T-cell (primary cell): ENCODE data around the gene EN2. TPM values are rescaled to one million over a fixed set of nuclear protein-coding genes. Genes with fewer than 3 reads are reported as not detected.
A peak's percentile ranks its signal among the peaks of the same experiment; 100 is the strongest.

Source experiments
- ATAC-seq, 4 experiments: fragments of 200-7000 bp in 3 of 4; fragments of 150-1000 bp in 1 of 4; cut with Tn5 transposase; replicated peaks in 1 of 4; 1 replicate in 3 of 4; 2 replicates in 1 of 4; pipeline ENCODE4 v1.10.0; 2021; ENCODE audit warnings: moderate library complexity in 3 of 4, mild to moderate bottlenecking in 2 of 4, moderate number of reproducible peaks in 1 of 4
- CTCF ChIA-PET, 2 donors: fragments of 300-600 bp; sonication (Branson Sonifier 250); formaldehyde crosslinking; loops; one replicate each; lab custom pipeline; 2022; ENCODE audit warnings: antibody characterized with exemption in 2 of 2; lab: Charles Lee
- POLR2A ChIA-PET, 2 donors: fragments of 300-600 bp; sonication (Branson Sonifier 250); formaldehyde crosslinking; loops; one replicate each; lab custom pipeline; 2022; ENCODE audit warnings: antibody characterized with exemption in 2 of 2; lab: Charles Lee
- DNase-seq, 35 experiments: peaks; one replicate each; pipeline versions ENCODE4 v3.0.0 to v3.0.0-alpha.2; 2013 to 2023
- H3K27ac ChIP-seq: one replicate; pipeline ENCODE4 v1.5.1; 2013; ENCODE audit warnings: low read length
- H3K27me3 ChIP-seq, 2 experiments: replicated peaks in 1 of 2; 1 replicate in 1 of 2; 2 replicates in 1 of 2; pipeline versions ENCODE4 v1.6.1 to v1.7.0; 2013; ENCODE audit warnings: low read length in 1 of 2, mixed read lengths in 1 of 2; ENCODE audit not compliant: control insufficient read depth in 2 of 2, insufficient read depth in 2 of 2; ENCODE audit errors: extremely low read depth in 1 of 2
- H3K36me3 ChIP-seq, 2 donors: 1 replicate in 1 of 2; 2 replicates in 1 of 2; pipeline versions ENCODE4 v1.6.1 to v1.7.0; 2013; ENCODE audit warnings: low read length in 1 of 2; ENCODE audit not compliant: control insufficient read depth in 2 of 2, insufficient read depth in 1 of 2; ENCODE audit errors: extremely low read depth in 1 of 2
- H3K4me1 ChIP-seq, 2 experiments: 1 replicate in 1 of 2; 2 replicates in 1 of 2; pipeline versions ENCODE4 v1.6.1 to v1.7.0; 2013; ENCODE audit warnings: low read length in 2 of 2, mixed read lengths in 1 of 2; ENCODE audit not compliant: insufficient read depth in 2 of 2, control insufficient read depth in 1 of 2; ENCODE audit errors: extremely low read depth in 1 of 2
- H3K4me3 ChIP-seq, 2 donors: 1 replicate in 1 of 2; 2 replicates in 1 of 2; pipeline versions ENCODE4 v1.5.1 to v1.7.0; 2013; ENCODE audit warnings: mild to moderate bottlenecking in 2 of 2, low read length in 1 of 2, moderate library complexity in 1 of 2; ENCODE audit not compliant: control insufficient read depth in 1 of 2; ENCODE audit errors: extremely low read depth in 1 of 2
- H3K9me3 ChIP-seq: 2 replicates; pipeline ENCODE4 v1.7.0; 2013
- H3K27ac Mint-ChIP-seq, 2 donors: one replicate each; pipeline ENCODE4 v1.8.0; 2020 to 2021; ENCODE audit warnings: mild to moderate bottlenecking in 2 of 2, mixed read lengths in 2 of 2
- H3K27me3 Mint-ChIP-seq, 2 donors: one replicate each; pipeline ENCODE4 v1.8.0; 2021 to 2022; ENCODE audit warnings: mixed read lengths in 2 of 2
- H3K36me3 Mint-ChIP-seq: one replicate; pipeline ENCODE4 v1.8.0; 2021; ENCODE audit warnings: mixed read lengths
- H3K4me1 Mint-ChIP-seq, 3 donors: one replicate each; pipeline ENCODE4 v1.8.0; 2020 to 2022; ENCODE audit warnings: mixed read lengths in 3 of 3, mild to moderate bottlenecking in 1 of 3
- H3K4me3 Mint-ChIP-seq, 3 donors: one replicate each; pipeline ENCODE4 v1.8.0; 2020 to 2022; ENCODE audit warnings: mild to moderate bottlenecking in 3 of 3, mixed read lengths in 3 of 3, moderate library complexity in 3 of 3
- H3K9me3 Mint-ChIP-seq, 3 donors: one replicate each; pipeline ENCODE4 v1.8.0; 2020 to 2022; ENCODE audit warnings: mixed read lengths in 3 of 3
- WGBS: methylation state at CpG from one replicate; pipeline ENCODE4 v1.1.5; 2013; ENCODE audit warnings: missing lambda C conversion rate; ENCODE audit not compliant: insufficient coverage; 5-methylcytosine and 5-hydroxymethylcytosine counted together
- total RNA-seq, 35 experiments: library from RNA in 6 of 35; stranded (reverse) in 6 of 35; fragments of 120-200 nt in 1 of 35; gene quantifications; one replicate each; pipeline versions ENCODE4 v1.2.1 to v1.2.4 and lab custom pipeline; 2013 to 2026

The EN2 gene
- total RNA-seq, 5 donors from 2014 or later (not counting 1 experiment from before 2014, with no cell fraction given) = not detected

DNA sequence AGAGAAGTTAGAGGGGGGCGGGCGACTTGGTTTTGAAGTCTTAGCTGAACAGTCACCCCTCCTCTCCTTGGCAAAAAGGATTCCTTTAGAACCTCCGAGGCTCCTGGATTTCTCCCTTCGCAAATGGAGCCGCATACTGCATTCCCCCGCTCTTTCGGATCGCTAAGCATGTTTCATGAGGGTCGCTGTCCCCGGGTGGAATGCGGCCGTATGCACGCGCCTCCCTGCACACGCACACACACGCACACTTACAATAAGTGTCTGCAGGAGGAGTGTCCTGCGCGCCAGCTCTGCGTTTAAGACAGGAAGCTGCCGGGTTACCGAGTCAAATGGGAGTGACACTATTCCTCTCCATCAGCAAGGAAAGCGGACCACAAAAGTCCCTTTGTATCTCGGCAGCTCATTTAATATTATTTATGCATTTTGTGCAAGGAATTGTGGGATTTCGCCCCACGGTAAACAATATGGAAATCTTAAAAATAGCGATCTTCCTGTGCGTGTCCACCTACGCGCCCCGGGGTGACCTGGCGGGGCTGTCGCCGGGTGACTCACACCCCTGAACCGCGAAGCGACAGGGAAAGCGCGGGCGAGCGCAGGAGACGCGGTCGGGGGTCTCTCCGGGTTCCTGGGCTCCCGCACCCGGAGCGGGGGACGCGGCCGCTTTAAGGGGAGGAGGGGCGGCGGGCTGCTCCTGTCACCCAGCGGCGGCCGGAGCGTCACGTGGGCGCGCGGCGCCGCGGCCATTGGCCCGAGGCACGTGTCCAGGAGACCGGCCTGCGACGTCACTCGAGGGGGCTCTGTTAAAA lies 988 bp upstream of the EN2 start:
- Mint-ChIP-seq H3K4me1 (peaks cover 16 to 34% (median 24%) of the 10 kb centered on the region in 3 donors), H3K27me3 (peaks cover 50 to 74% of the 10 kb centered on the region in 2 donors), H3K36me3 (no peaks in the 10 kb centered on the region), H3K4me3 (peak overlapping the region; percentile 64 to 81 (median 65)), H3K9me3 (no peaks in the 10 kb centered on the region), H3K27ac (no peak overlapping the region)
- POLR2A ChIA-PET = no interaction called here
- no peak for ATAC-seq
- WGBS = 3% methylated on average over 49 of the region's 69 CpGs
- peak overlapping the region; percentile 13 to 58 for H3K4me3 ChIP-seq
- CTCF ChIA-PET = no interaction called here
- DNase-seq = peak in 1 of 35 experiments; percentile 10
- no peaks in the 10 kb centered on the region for H3K9me3 ChIP-seq
- no peak overlapping the region for H3K27ac ChIP-seq
- peaks cover 22 to 78% of the 10 kb centered on the region in 2 experiments for H3K27me3 ChIP-seq
- H3K36me3 ChIP-seq = no peaks in the 10 kb centered on the region
- peaks cover 2 to 25% of the 10 kb centered on the region in 2 experiments for H3K4me1 ChIP-seq

DNA sequence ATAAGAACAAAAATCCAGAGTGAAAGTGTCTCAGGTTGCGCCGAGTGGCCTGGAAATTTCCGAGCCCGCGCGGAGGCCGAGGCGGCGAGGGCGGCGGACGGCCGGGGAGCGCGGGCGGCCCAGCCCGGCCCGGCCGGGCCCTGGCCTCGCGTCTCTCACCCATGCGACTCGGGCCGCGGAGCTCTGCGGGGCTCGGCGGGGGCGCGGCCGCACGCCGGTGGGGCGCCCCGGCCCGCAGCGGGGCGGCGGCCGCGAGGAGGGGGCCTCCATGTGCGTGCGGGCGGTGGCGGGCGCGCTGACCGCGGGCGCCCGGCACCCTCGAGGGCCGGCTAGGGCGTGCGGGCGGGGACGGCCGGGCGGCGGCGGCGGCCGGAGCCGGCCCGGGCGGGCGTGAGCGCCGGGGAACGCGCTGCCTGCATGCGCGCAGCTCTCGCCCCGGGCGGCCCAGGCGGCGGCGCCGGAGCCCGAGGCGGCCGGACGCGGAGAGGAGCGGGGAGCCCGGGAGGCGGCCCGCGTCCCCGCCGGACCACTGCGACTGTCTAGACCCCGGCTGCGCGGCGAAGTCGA lies 302 bp upstream of the EN2 start:
- WGBS = 3% methylated on average over 98 of the region's 98 CpGs
- H3K4me1 ChIP-seq = peaks cover 2 to 25% of the 10 kb centered on the region in 2 experiments
- Mint-ChIP-seq H3K36me3 (no peaks in the 10 kb centered on the region), H3K27ac (no peak overlapping the region), H3K4me1 (peaks cover 22 to 31% (median 24%) of the 10 kb centered on the region in 3 donors), H3K27me3 (peaks cover 51 to 74% of the 10 kb centered on the region in 2 donors), H3K4me3 (peak overlapping the region in 2 of 3 donors; percentile 31 to 81), H3K9me3 (no peaks in the 10 kb centered on the region)
- H3K9me3 ChIP-seq = no peaks in the 10 kb centered on the region
- H3K36me3 ChIP-seq = no peaks in the 10 kb centered on the region
- CTCF ChIA-PET = no interaction called here
- H3K4me3 ChIP-seq = peak overlapping the region in 1 of 2 donors; percentile 58
- no peak for DNase-seq
- no peak overlapping the region for H3K27ac ChIP-seq
- ATAC-seq = no peak
- peaks cover 20 to 84% of the 10 kb centered on the region in 2 experiments for H3K27me3 ChIP-seq
- POLR2A ChIA-PET = no interaction called here

DNA sequence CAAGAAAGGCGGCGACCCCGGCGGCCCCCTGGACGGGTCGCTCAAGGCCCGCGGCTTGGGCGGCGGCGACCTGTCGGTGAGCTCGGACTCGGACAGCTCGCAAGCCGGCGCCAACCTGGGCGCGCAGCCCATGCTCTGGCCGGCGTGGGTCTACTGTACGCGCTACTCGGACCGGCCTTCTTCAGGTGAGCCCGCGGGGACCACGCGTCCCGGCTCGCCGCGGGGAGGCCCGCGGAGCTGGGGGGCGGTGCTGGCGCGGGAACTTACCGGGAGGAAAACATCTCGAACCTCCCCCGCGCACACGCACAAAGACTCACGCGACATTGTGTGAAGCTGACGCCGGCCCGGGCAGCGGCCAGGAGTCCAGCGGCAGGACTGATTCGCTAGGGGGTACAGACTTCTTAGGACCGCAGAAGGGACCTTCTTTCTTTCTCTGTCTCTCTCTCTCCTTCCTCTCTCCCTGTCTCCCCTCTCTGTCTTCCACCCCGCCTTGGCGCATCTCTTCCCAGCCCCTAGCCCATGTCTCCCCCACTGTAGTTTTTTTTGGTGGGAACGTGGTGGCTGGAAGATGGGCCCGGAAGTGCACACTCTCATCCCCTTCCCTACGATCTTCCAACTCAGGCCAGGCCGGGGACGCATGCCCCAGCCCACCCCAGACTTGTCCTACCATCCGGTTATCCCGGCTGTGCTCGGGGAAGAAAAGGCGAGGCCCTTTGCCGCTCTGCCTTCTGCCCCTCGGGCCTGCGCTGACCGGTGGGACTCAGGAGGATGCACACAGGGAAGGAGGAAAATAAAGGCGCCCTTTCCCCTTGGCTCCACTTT lies 1.2 kb downstream of the EN2 start:
- peaks cover 2 to 24% of the 10 kb centered on the region in 2 experiments for H3K4me1 ChIP-seq

DNA sequence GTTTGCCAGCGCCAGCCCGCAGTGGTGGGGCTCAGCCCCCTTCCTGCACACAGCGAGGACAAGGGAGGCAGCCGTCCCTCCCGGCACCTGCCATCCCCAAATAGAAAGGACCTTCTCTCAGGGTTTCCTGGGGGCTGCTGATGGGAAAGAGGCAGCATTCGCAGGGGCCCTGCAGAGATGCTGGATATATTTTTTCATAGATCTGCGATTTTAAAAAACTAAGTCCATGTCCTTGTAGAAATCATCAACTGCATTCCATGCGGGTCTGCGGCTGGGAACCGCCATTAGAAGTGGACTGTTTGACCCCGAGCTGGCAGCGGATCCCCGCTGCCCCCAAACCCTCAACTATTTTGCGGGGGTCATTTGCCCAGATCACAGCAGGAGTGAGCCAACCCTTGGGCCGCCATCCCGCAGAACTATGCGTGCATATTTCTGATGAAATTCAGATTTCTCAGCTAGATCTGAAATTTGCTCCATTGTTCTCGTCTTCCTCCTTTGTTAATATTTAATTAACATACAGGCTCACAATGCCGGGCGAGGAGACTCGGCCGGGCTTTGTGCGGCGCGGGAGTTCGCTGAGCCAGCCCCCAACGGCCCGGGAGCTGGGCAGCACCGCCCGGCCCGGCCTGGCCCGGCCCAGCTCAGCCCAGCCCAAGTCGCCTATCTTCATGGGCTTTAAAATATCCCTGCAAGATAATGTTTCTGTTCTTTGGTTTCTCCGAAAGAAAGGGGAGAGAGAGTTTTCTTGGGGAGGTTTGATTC lies 2.0 kb downstream of the EN2 start:
- Histone ChIP-seq H3K27me3 (peaks cover 17 to 81% of the 10 kb centered on the region in 2 experiments), H3K27ac (no peak overlapping the region), H3K36me3 (no peaks in the 10 kb centered on the region), H3K4me1 (peaks cover 2 to 18% of the 10 kb centered on the region in 2 experiments), H3K4me3 (no peak overlapping the region), H3K9me3 (no peaks in the 10 kb centered on the region)
- ATAC-seq (no peak), DNase-seq (no peak)
- peaks cover 19 to 28% (median 24%) of the 10 kb centered on the region in 3 donors for H3K4me1 Mint-ChIP-seq
- peak overlapping the region in 2 of 3 donors; percentile 13 to 77 for H3K4me3 Mint-ChIP-seq
- no peaks in the 10 kb centered on the region for H3K9me3 Mint-ChIP-seq
- no peaks in the 10 kb centered on the region for H3K36me3 Mint-ChIP-seq
- peaks cover 52 to 77% of the 10 kb centered on the region in 2 donors for H3K27me3 Mint-ChIP-seq
- 10% methylated on average over 27 of the region's 34 CpGs for WGBS
- CTCF ChIA-PET = no interaction called here
- H3K27ac Mint-ChIP-seq = no peak overlapping the region
- POLR2A ChIA-PET = no interaction called here

More for the DNA sequence above, 1.2 kb downstream of the EN2 start:
- 6% methylated on average over 56 of the region's 68 CpGs for WGBS
- Mint-ChIP-seq H3K27ac (no peak overlapping the region), H3K36me3 (no peaks in the 10 kb centered on the region), H3K9me3 (no peaks in the 10 kb centered on the region), H3K4me3 (peak overlapping the region; percentile 17 to 77 (median 17)), H3K4me1 (peaks cover 24 to 31% (median 26%) of the 10 kb centered on the region in 3 donors), H3K27me3 (peaks cover 52 to 77% of the 10 kb centered on the region in 2 donors)
- H3K4me3 ChIP-seq = peak overlapping the region in 1 of 2 donors; percentile 12
- no peak for DNase-seq
- no peaks in the 10 kb centered on the region for H3K9me3 ChIP-seq
- H3K36me3 ChIP-seq = no peaks in the 10 kb centered on the region
- peaks cover 17 to 83% of the 10 kb centered on the region in 2 experiments for H3K27me3 ChIP-seq
- no peak overlapping the region for H3K27ac ChIP-seq
- POLR2A ChIA-PET = no interaction called here
- CTCF ChIA-PET = no interaction called here
- ATAC-seq = no peak

DNA sequence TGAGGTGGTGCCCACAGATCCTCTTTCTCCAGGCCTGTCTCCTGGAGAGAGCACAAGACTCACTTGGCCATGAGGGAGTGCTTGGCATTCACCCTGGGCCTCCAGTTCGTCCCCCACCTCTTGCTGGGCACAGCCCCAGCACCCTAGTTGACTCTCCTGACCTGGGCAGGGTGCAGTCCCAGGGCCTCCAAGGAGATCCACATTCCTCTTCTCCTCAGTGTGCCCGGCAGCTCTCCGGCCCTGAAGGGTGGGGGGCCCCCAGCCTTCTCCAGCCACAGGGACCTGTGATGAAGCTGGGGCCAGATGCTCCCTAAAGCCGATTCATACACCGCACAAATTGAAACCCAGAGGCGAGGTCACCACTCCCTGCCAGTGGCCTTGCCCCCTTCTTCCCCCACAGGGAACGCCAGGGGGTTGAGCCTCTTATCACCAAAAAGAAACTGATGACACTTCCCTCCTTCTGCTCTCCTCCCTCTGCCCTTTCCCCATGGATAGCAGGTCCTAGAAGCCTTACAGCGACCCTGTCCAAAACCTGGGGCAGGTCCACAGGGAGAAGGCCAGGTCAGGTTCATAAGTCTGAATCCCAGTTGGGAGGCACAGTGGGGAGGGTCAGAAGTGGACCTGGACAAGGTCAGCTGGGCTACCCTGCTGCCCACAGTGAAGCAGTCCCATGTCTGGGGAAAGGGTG lies 3.1 kb downstream of the EN2 start:
- H3K36me3 Mint-ChIP-seq = no peaks in the 10 kb centered on the region
- H3K27me3 Mint-ChIP-seq = peaks cover 54 to 78% of the 10 kb centered on the region in 2 donors
- Histone ChIP-seq H3K36me3 (no peaks in the 10 kb centered on the region), H3K4me1 (peaks cover 2 to 27% of the 10 kb centered on the region in 2 experiments), H3K9me3 (no peaks in the 10 kb centered on the region), H3K4me3 (no peak overlapping the region), H3K27ac (no peak overlapping the region), H3K27me3 (peaks cover 21 to 81% of the 10 kb centered on the region in 2 experiments)
- CTCF ChIA-PET = no interaction called here
- ATAC-seq (no peak), DNase-seq (no peak)
- no peak overlapping the region for H3K27ac Mint-ChIP-seq
- 17% methylated on average over 7 of the region's 8 CpGs for WGBS
- H3K4me3 Mint-ChIP-seq = no peak overlapping the region
- no peaks in the 10 kb centered on the region for H3K9me3 Mint-ChIP-seq
- POLR2A ChIA-PET = no interaction called here
- peaks cover 19 to 27% (median 21%) of the 10 kb centered on the region in 3 donors for H3K4me1 Mint-ChIP-seq
